Fibroblast of skin of back (primary cell): ENCODE measurements around the gene SLC39A13.

ENCODE experiments used
- DNase-seq: peaks from one replicate; pipeline ENCODE4 v3.0.0-alpha.2; 2013

SLC39A13 gene

GRCh38 chr11:47431356-47432083, 23.1 kb downstream of the SLC39A13 start:
- DNase-seq: no peak

- no peak for DNase-seq
These were observed 24.8 kb downstream of the SLC39A13 start for GRCh38 chr11:47433157-47433556.

GRCh38 chr11:47434011-47434786, 25.8 kb downstream of the SLC39A13 start:
- DNase-seq: no peak

- no peak for DNase-seq
These were observed 27.3 kb downstream of the SLC39A13 start for GRCh38 chr11:47435687-47436086.

GRCh38 chr11:47436726-47437125, 28.3 kb downstream of the SLC39A13 start:
- DNase-seq: no peak

GRCh38 chr11:47437218-47437745, 28.9 kb downstream of the SLC39A13 start:
- DNase-seq: no peak

GRCh38 chr11:47437746-47438418, 29.5 kb downstream of the SLC39A13 start:
- DNase-seq: no peak

- no peak for DNase-seq
These were observed 30.3 kb downstream of the SLC39A13 start for GRCh38 chr11:47438721-47439120.

- DNase-seq: no peak
These were observed 31.7 kb downstream of the SLC39A13 start for GRCh38 chr11:47440054-47440476.

- no peak for DNase-seq
These were observed 33.0 kb downstream of the SLC39A13 start for GRCh38 chr11:47441421-47441820.

- no peak for DNase-seq
These were observed 34.1 kb downstream of the SLC39A13 start for GRCh38 chr11:47442514-47442913.

- no peak for DNase-seq
These were observed 34.8 kb downstream of the SLC39A13 start for GRCh38 chr11:47443028-47443700.

GRCh38 chr11:47443817-47444216, 35.4 kb downstream of the SLC39A13 start:
- DNase-seq: no peak

GRCh38 chr11:47445840-47446239, 37.5 kb downstream of the SLC39A13 start:
- no peak for DNase-seq

GRCh38 chr11:47446833-47447232, 38.4 kb downstream of the SLC39A13 start:
- DNase-seq: no peak

GRCh38 chr11:47447906-47448305, 39.5 kb downstream of the SLC39A13 start:
- DNase-seq: no peak

- DNase-seq: no peak
These were observed 40.4 kb downstream of the SLC39A13 start, which contains the start of gene RAPSN for GRCh38 chr11:47448566-47449427. Gene RAPSN (minus strand): TSS chr11:47449136. CDS start chr11:47448964, 172 bp downstream.

GRCh38 chr11:47449541-47449940, 41.2 kb downstream of the SLC39A13 start:
- DNase-seq: no peak

GRCh38 chr11:47451436-47451835, 43.0 kb downstream of the SLC39A13 start:
- no peak for DNase-seq

GRCh38 chr11:47451990-47452389, 43.6 kb downstream of the SLC39A13 start:
- DNase-seq: no peak

GRCh38 chr11:47453365-47453764, 45.0 kb downstream of the SLC39A13 start:
- no peak for DNase-seq
